ENCODE measurements around the gene NUTM2A.
"Not testable (repeated sequence)": the region's sequence is repeated elsewhere in the genome, so short reads cannot be mapped to it uniquely, and the experiment has no call there.

DNA sequence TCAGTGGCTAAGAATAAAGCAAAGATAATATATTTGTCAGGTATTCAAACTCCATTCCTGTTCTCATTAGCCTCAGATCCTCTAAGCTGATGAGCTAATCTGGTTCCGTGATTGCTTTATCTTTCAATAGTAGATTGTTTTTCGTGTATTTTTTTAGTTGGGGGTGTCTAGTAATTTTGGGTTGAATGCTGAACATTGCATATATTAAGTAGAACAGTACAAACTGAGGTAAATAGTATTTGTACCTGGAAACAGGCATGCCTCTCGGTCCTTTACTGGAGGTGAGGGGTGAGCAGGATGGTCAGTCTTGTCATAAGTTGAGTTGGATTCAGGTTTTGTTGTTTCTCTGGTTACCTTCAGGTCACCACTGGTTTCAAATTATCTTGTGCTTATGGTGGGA lies 37.7 kb upstream of the NUTM2A start:
- TF ChIP-seq, protein P1, sequence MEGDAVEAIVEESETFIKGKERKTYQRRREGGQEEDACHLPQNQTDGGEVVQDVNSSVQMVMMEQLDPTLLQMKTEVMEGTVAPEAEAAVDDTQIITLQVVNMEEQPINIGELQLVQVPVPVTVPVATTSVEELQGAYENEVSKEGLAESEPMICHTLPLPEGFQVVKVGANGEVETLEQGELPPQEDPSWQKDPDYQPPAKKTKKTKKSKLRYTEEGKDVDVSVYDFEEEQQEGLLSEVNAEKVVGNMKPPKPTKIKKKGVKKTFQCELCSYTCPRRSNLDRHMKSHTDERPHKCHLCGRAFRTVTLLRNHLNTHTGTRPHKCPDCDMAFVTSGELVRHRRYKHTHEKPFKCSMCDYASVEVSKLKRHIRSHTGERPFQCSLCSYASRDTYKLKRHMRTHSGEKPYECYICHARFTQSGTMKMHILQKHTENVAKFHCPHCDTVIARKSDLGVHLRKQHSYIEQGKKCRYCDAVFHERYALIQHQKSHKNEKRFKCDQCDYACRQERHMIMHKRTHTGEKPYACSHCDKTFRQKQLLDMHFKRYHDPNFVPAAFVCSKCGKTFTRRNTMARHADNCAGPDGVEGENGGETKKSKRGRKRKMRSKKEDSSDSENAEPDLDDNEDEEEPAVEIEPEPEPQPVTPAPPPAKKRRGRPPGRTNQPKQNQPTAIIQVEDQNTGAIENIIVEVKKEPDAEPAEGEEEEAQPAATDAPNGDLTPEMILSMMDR (IDR thresholded peaks at IDR 0.05): not testable (repeated sequence)
- TF ChIP-seq POLR2A (IDR thresholded peaks at IDR 0.05): not testable (repeated sequence)
